ENCODE results near the gene RABEP1.

RABEP1 gene

DNA sequence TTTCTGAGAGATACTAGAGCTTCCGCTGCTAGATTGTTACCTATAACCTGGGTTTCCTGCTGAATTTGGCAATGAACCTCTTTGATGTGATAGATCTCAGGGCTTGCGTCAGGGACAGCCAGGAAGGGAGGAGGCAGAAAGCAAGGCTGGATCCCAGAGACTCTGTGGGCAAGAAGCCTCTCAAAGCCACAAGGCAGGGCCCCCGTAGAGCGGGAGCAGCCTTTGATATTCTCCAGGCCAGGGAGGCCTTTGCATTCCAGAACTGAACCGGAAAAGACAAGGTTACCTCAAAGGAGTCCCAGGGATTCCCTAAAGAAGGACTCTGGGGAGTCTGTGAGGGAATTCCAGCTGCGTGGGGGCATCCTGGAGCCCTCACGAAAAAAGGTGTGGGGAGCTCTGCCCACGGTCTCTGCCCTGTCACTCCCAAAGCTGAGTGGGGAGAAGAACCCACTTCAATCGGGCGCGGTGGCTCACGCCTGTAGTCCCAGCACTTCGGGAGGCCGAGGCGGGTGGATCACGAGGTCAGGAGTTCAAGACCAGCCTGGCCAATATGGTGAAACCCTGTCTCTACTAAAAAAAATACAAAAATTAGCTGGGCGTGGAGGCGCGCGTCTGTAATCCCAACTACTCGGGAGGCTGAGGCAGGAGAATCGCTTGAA is 33.1 kb upstream of the RABEP1 start:
- no peak for TF ChIP-seq POLR2AphosphoS5 (IDR thresholded peaks at IDR 0.05; ENCODE audit: low read depth, low read length)
- no peak for TF ChIP-seq SIN3A (IDR thresholded peaks at IDR 0.05; ENCODE audit: borderline replicate concordance, insufficient read depth, low read length)
- no peak for TF ChIP-seq TAF1 (IDR thresholded peaks at IDR 0.05; ENCODE audit: borderline replicate concordance, insufficient read depth, low read length)
- TF ChIP-seq, protein P1, sequence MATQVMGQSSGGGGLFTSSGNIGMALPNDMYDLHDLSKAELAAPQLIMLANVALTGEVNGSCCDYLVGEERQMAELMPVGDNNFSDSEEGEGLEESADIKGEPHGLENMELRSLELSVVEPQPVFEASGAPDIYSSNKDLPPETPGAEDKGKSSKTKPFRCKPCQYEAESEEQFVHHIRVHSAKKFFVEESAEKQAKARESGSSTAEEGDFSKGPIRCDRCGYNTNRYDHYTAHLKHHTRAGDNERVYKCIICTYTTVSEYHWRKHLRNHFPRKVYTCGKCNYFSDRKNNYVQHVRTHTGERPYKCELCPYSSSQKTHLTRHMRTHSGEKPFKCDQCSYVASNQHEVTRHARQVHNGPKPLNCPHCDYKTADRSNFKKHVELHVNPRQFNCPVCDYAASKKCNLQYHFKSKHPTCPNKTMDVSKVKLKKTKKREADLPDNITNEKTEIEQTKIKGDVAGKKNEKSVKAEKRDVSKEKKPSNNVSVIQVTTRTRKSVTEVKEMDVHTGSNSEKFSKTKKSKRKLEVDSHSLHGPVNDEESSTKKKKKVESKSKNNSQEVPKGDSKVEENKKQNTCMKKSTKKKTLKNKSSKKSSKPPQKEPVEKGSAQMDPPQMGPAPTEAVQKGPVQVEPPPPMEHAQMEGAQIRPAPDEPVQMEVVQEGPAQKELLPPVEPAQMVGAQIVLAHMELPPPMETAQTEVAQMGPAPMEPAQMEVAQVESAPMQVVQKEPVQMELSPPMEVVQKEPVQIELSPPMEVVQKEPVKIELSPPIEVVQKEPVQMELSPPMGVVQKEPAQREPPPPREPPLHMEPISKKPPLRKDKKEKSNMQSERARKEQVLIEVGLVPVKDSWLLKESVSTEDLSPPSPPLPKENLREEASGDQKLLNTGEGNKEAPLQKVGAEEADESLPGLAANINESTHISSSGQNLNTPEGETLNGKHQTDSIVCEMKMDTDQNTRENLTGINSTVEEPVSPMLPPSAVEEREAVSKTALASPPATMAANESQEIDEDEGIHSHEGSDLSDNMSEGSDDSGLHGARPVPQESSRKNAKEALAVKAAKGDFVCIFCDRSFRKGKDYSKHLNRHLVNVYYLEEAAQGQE (IDR thresholded peaks at IDR 0.05; ENCODE audit: insufficient read depth in 1 of 2, low read depth in 2 of 2, low read length in 2 of 2) = no peak
- TF ChIP-seq FOXP2 (optimal IDR thresholded peaks at IDR 0.05; ENCODE audit: borderline replicate concordance, extremely low read depth, extremely low read length, insufficient read depth) = no peak

DNA sequence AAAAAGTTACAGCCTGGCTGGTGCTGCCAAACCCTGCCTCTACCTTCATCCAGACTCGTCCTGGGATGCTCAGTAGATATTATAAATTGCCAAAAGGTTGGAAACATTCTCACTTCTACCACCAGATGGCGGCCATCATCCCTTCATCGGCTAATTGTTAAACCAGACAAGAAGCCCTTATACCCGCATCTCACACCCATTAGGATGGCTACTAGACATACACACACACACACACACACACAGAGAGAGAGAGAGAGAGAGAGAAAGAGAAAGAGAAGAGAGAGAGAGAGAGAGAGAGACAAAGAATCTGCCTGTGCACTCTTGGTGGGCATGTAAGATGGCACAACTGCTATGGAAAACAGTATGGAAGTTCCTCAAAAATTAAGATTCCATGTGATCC is 32.5 kb upstream of the RABEP1 start:
- TF ChIP-seq FOXP2 (optimal IDR thresholded peaks at IDR 0.05; ENCODE audit: borderline replicate concordance, extremely low read depth, extremely low read length, insufficient read depth) = no peak

- TF ChIP-seq POLR2AphosphoS5 (IDR thresholded peaks at IDR 0.05; ENCODE audit: low read depth, low read length) = no peak
- TF ChIP-seq TAF1 (IDR thresholded peaks at IDR 0.05; ENCODE audit: borderline replicate concordance, insufficient read depth, low read length) = no peak
- TF ChIP-seq, protein P1 (IDR thresholded peaks at IDR 0.05; ENCODE audit: insufficient read depth in 1 of 2, low read depth in 2 of 2, low read length in 2 of 2) = no peak
- no peak for TF ChIP-seq FOXP2 (optimal IDR thresholded peaks at IDR 0.05; ENCODE audit: borderline replicate concordance, extremely low read depth, extremely low read length, insufficient read depth)
- no peak for TF ChIP-seq SIN3A (IDR thresholded peaks at IDR 0.05; ENCODE audit: borderline replicate concordance, insufficient read depth, low read length)
Observed at GRCh38 chr17:5254414-5254813, 27.7 kb upstream of the RABEP1 start.

- TF ChIP-seq FOXP2 (optimal IDR thresholded peaks at IDR 0.05; ENCODE audit: borderline replicate concordance, extremely low read depth, extremely low read length, insufficient read depth) = no peak
- TF ChIP-seq, protein P1 (IDR thresholded peaks at IDR 0.05; ENCODE audit: insufficient read depth in 1 of 2, low read depth in 2 of 2, low read length in 2 of 2) = no peak
- no peak for TF ChIP-seq POLR2AphosphoS5 (IDR thresholded peaks at IDR 0.05; ENCODE audit: low read depth, low read length)
- TF ChIP-seq TAF1 (IDR thresholded peaks at IDR 0.05; ENCODE audit: borderline replicate concordance, insufficient read depth, low read length) = no peak
- no peak for TF ChIP-seq SIN3A (IDR thresholded peaks at IDR 0.05; ENCODE audit: borderline replicate concordance, insufficient read depth, low read length)
Observed at GRCh38 chr17:5254903-5255521, 27.1 kb upstream of the RABEP1 start.

GRCh38 chr17:5257124-5257523 is 25.0 kb upstream of the RABEP1 start:
- TF ChIP-seq, protein P1 (IDR thresholded peaks at IDR 0.05; ENCODE audit: insufficient read depth in 1 of 2, low read depth in 2 of 2, low read length in 2 of 2) = no peak
- no peak for TF ChIP-seq POLR2AphosphoS5 (IDR thresholded peaks at IDR 0.05; ENCODE audit: low read depth, low read length)
- no peak for TF ChIP-seq FOXP2 (optimal IDR thresholded peaks at IDR 0.05; ENCODE audit: borderline replicate concordance, extremely low read depth, extremely low read length, insufficient read depth)
- TF ChIP-seq SIN3A (IDR thresholded peaks at IDR 0.05; ENCODE audit: borderline replicate concordance, insufficient read depth, low read length) = no peak
- no peak for TF ChIP-seq TAF1 (IDR thresholded peaks at IDR 0.05; ENCODE audit: borderline replicate concordance, insufficient read depth, low read length)
